ENCODE measurements around the gene LUC7L3.

LUC7L3 gene

GRCh38 chr17:50771991-50772785 is 52.8 kb downstream of the LUC7L3 start:
- no peak for DNase-seq (ENCODE audit: low read depth)
- TF ChIP-seq MAX (IDR thresholded peaks at IDR 0.05; ENCODE audit: low read depth, low read length) (no peak), CTCF (IDR thresholded peaks at IDR 0.05; ENCODE audit: low read depth, low read length) (no peak), POLR2A (IDR thresholded peaks at IDR 0.05; ENCODE audit: extremely low read depth, insufficient read length) (no peak), MYC (IDR thresholded peaks at IDR 0.05; ENCODE audit: low read depth, low read length) (no peak)
- no peak overlapping the region for H3K4me3 ChIP-seq (ENCODE audit: low read depth, low read length)

GRCh38 chr17:50774225-50774803 is 54.9 kb downstream of the LUC7L3 start:
- DNase-seq (ENCODE audit: low read depth) = no peak
- TF ChIP-seq MAX (IDR thresholded peaks at IDR 0.05; ENCODE audit: low read depth, low read length) = no peak
- TF ChIP-seq CTCF (IDR thresholded peaks at IDR 0.05; ENCODE audit: low read depth, low read length) = no peak
- no peak for TF ChIP-seq POLR2A (IDR thresholded peaks at IDR 0.05; ENCODE audit: extremely low read depth, insufficient read length)
- no peak for TF ChIP-seq MYC (IDR thresholded peaks at IDR 0.05; ENCODE audit: low read depth, low read length)
- no peak overlapping the region for H3K4me3 ChIP-seq (ENCODE audit: low read depth, low read length)

GRCh38 chr17:50775926-50776325 is 56.5 kb downstream of the LUC7L3 start:
- H3K4me3 ChIP-seq (ENCODE audit: low read depth, low read length) = no peak overlapping the region
- DNase-seq (ENCODE audit: low read depth) = no peak
- TF ChIP-seq CTCF (IDR thresholded peaks at IDR 0.05; ENCODE audit: low read depth, low read length) = no peak
- TF ChIP-seq MYC (IDR thresholded peaks at IDR 0.05; ENCODE audit: low read depth, low read length) = no peak
- no peak for TF ChIP-seq POLR2A (IDR thresholded peaks at IDR 0.05; ENCODE audit: extremely low read depth, insufficient read length)
- no peak for TF ChIP-seq MAX (IDR thresholded peaks at IDR 0.05; ENCODE audit: low read depth, low read length)

GRCh38 chr17:50778471-50778870 is 59.1 kb downstream of the LUC7L3 start:
- H3K4me3 ChIP-seq (ENCODE audit: low read depth, low read length) = no peak overlapping the region
- TF ChIP-seq MAX (IDR thresholded peaks at IDR 0.05; ENCODE audit: low read depth, low read length) = no peak
- no peak for TF ChIP-seq POLR2A (IDR thresholded peaks at IDR 0.05; ENCODE audit: extremely low read depth, insufficient read length)
- TF ChIP-seq CTCF (IDR thresholded peaks at IDR 0.05; ENCODE audit: low read depth, low read length) = no peak
- TF ChIP-seq MYC (IDR thresholded peaks at IDR 0.05; ENCODE audit: low read depth, low read length) = no peak
- no peak for DNase-seq (ENCODE audit: low read depth)

- H3K4me3 ChIP-seq (ENCODE audit: low read depth, low read length) = no peak overlapping the region
- no peak for DNase-seq (ENCODE audit: low read depth)
- TF ChIP-seq MAX (IDR thresholded peaks at IDR 0.05; ENCODE audit: low read depth, low read length) (no peak), POLR2A (IDR thresholded peaks at IDR 0.05; ENCODE audit: extremely low read depth, insufficient read length) (no peak), CTCF (IDR thresholded peaks at IDR 0.05; ENCODE audit: low read depth, low read length) (no peak), MYC (IDR thresholded peaks at IDR 0.05; ENCODE audit: low read depth, low read length) (no peak)
Measured at GRCh38 chr17:50778988-50779387, 59.6 kb downstream of the LUC7L3 start.

All from NB4 (cell line).